Kidney (tissue), 14 donors: Measurements from ENCODE around the gene RIMS1. TPM values are rescaled to one million over a fixed set of nuclear protein-coding genes. Genes with fewer than 3 reads are reported as not detected.

Source experiments
- DNase-seq, 5 donors: peaks; one replicate each; pipeline ENCODE4 v3.0.0-alpha.2; 2013 to 2020
- FAIRE-seq: peaks from 2 replicates; lab custom pipeline; 2012; peaks lifted over from hg19 to GRCh38; lab: Jason Lieb, UNC
- H3K27ac ChIP-seq, 2 donors: one replicate each; pipeline ENCODE4 v1.7.0; 2013; ENCODE audit warnings: low read depth in 2 of 2, low read length in 2 of 2, inconsistent platforms in 1 of 2
- H3K27me3 ChIP-seq: one replicate; pipeline ENCODE4 v1.7.1; 2013; ENCODE audit warnings: low read length, inconsistent platforms; ENCODE audit not compliant: control insufficient read depth, insufficient read depth
- H3K36me3 ChIP-seq, 3 donors: one replicate each; pipeline versions ENCODE4 v1.7.0 to v1.7.1; 2013; ENCODE audit warnings: low read length in 3 of 3, control low read depth in 1 of 3, inconsistent platforms in 1 of 3; ENCODE audit not compliant: insufficient read depth in 3 of 3, control insufficient read depth in 2 of 3
- H3K4me1 ChIP-seq, 3 donors: one replicate each; pipeline versions ENCODE4 v1.7.0 to v1.7.1; 2013; ENCODE audit warnings: low read length in 3 of 3, inconsistent platforms in 1 of 3, low read depth in 1 of 3; ENCODE audit not compliant: control insufficient read depth in 2 of 3, insufficient read depth in 2 of 3
- H3K4me3 ChIP-seq, 3 donors: one replicate each; pipeline versions ENCODE4 v1.7.0 to v1.8.1; 2013; ENCODE audit warnings: low read length in 3 of 3, control low read depth in 1 of 3, inconsistent platforms in 1 of 3
- H3K9ac ChIP-seq, 3 donors: one replicate each; pipeline versions ENCODE4 v1.7.0 to v1.7.1; 2013; ENCODE audit warnings: low read length in 3 of 3, control low read depth in 1 of 3, inconsistent platforms in 1 of 3
- H3K9me3 ChIP-seq, 3 donors: one replicate each; pipeline versions ENCODE4 v1.7.0 to v1.7.1; 2013; ENCODE audit warnings: low read length in 3 of 3, control low read depth in 1 of 3, inconsistent platforms in 1 of 3; ENCODE audit not compliant: control insufficient read depth in 2 of 3, insufficient read depth in 1 of 3
- CTCF ChIP-seq: IDR thresholded peaks from 3 replicates; pipeline ENCODE4 v1.5.1; 2012; ENCODE audit warnings: mild to moderate bottlenecking, moderate library complexity, borderline replicate concordance; ENCODE audit not compliant: insufficient read depth; ENCODE audit errors: extremely low read depth
- intact Hi-C: fragments of 100-400 bp; cut with DNase I; formaldehyde crosslinking; loops from one replicate; pipeline ENCODE4 v1.11.1; 2022
- polyA plus RNA-seq: library from polyadenylated mRNA; stranded (reverse); fragments of 350-450 nt; fragmentation: Illumina TruSeq; extraction: RNeasy Lipid Tissue Mini Kit (QIAGEN cat#74804); gene quantifications from one replicate; pipeline ENCODE4 v1.2.3, GENCODE V29; 2014; ENCODE audit warnings: low read depth, low replicate concordance; ENCODE audit not compliant: insufficient read depth
- total RNA-seq: library from RNA; stranded (reverse); fragmentation: NEBNext Ultra II Directional; extraction: Animal tissue kit (Norgen Biotek cat#: 25700); gene quantifications from one replicate; pipeline ENCODE4 v1.2.1, GENCODE V29; 2021
- donor health status: control.
- donor health status: control.
- donor health status: control.
- donor health status: control.
- donor health status: control.
- donor health status: DM: yes; HTN: yes; CAD: no.
- donor health status: Normal renal cell carcinoma (clear cell type).

Gene RIMS1
- total and polyA plus RNA-seq, 2 donors from 2014 or later, result 4.5 TPM; not detected in 1

DNA sequence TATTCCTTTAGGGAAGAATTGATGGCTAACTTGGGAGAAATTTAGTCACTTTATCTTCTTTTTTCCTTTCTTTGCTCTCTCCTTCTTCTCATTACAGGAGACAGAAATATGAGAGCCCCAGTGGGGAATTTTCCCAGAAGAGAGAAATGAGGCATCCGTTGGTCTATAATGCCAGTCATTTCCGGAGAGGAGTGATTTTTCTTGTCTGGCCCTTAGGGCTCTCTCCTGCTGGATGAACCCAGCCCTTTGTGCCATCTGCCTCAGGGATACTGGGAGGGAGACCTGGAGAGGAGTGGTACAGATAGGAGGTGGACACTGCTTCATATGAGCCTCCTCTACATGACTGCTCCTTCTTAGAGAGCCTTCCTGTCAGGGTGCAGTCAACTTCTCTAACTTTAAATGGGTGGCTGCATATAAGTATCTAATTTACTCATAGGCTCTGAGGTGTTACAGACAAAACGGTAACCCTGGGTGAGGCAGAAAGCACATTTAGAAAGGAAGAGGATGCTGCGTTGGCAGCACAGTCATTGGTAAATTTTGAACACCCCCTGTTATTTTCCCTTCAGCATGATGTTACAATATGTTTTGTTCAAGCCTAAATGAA, 21.9 kb downstream of the RIMS1 start:
- intact Hi-C loops, result no loop called here
- no peaks in the 10 kb centered on the region for H3K36me3 ChIP-seq
- H3K27ac ChIP-seq, result no peak overlapping the region
- H3K4me1 ChIP-seq, result no peaks in the 10 kb centered on the region
- H3K9ac ChIP-seq, result no peak overlapping the region
- TF ChIP-seq CTCF, result no peak
- H3K27me3 ChIP-seq, result no peaks in the 10 kb centered on the region
- no peaks in the 10 kb centered on the region for H3K9me3 ChIP-seq
- H3K4me3 ChIP-seq, result no peak overlapping the region
- no peak for FAIRE-seq
- DNase-seq, result no peak

GRCh38 chr6:71913444-71914234, 27.3 kb downstream of the RIMS1 start:
- Histone ChIP-seq H3K9me3 (no peaks in the 10 kb centered on the region), H3K27ac (no peak overlapping the region), H3K4me1 (no peaks in the 10 kb centered on the region), H3K36me3 (no peaks in the 10 kb centered on the region), H3K27me3 (no peaks in the 10 kb centered on the region), H3K4me3 (no peak overlapping the region), H3K9ac (no peak overlapping the region)
- intact Hi-C loops, result no loop called here
- DNase-seq (no peak), FAIRE-seq (no peak)
- no peak for TF ChIP-seq CTCF

GRCh38 chr6:71929047-71929446, 42.7 kb downstream of the RIMS1 start:
- FAIRE-seq (no peak), DNase-seq (no peak)
- no peak for TF ChIP-seq CTCF
- Histone ChIP-seq H3K27ac (no peak overlapping the region), H3K27me3 (no peaks in the 10 kb centered on the region), H3K4me1 (no peaks in the 10 kb centered on the region), H3K4me3 (no peak overlapping the region), H3K9ac (no peak overlapping the region), H3K9me3 (no peaks in the 10 kb centered on the region), H3K36me3 (no peaks in the 10 kb centered on the region)
- intact Hi-C loops, result no loop called here
